GM21528 (cell line): Measurements from ENCODE around the gene GRM8.
"Not testable (repeated sequence)": the region's sequence is repeated elsewhere in the genome, so short reads cannot be mapped to it uniquely, and the experiment has no call there.

Experiments used
- ATAC-seq: cut with Tn5 transposase; IDR thresholded peaks from one replicate; pipeline ENCODE4 v1.9.1; 2021; ENCODE audit warnings: mild to moderate bottlenecking, moderate library complexity; ENCODE audit not compliant: unreplicated experiment, low FRiP score

GRM8 gene

GRCh38 chr7:126953461-126953860 is 299.3 kb downstream of the GRM8 start:
- no peak for ATAC-seq

- ATAC-seq, result peak; percentile 79
These were observed 304.1 kb downstream of the GRM8 start for GRCh38 chr7:126948664-126949063.

DNA sequence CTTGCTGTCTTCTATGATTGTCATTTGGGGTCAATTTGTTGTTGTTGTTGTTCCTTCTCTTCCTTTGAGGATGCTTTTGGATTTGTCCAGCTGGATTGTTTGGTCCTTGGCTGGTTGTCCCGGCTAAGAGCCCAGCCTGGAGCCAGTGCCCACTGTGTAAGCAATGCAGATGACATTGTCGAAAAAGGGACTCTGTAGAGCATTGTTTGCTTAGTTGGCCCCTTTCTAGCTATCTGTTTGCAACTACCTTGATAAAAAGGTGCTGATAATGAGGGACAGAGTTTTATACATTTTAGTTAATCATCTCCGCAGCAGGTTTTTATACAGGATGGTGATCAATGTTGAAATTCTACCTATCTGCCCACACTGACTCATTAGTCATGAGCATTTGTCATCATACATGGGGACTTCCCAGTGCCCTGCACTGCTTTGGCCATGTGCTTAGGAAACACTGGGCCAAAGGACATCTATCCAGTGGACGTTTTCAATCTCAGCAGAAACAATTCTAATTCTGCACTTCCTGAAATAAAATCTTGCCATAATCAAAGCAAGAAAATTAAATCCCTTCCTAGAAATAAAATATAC is 311.9 kb downstream of the GRM8 start:
- no peak for ATAC-seq

DNA sequence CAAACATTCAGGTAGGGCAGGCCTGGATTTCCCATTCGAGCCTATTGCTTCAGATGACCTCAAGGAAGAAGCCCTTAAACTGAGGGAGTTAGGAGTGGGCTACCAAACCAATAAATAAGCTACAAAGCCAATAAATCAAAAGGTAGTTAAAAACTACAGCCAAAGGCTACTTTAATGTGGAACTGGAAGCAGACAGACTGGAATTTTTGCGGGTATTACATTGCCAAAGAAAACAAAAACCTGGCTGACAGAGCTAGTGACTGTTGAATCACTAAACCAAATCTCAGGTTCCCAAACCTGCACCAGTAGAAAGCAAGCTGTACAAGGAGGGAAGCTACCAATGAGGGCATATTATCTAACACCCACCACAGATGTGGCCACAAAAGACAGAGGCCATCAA is 315.6 kb downstream of the GRM8 start:
- no peak for ATAC-seq

DNA sequence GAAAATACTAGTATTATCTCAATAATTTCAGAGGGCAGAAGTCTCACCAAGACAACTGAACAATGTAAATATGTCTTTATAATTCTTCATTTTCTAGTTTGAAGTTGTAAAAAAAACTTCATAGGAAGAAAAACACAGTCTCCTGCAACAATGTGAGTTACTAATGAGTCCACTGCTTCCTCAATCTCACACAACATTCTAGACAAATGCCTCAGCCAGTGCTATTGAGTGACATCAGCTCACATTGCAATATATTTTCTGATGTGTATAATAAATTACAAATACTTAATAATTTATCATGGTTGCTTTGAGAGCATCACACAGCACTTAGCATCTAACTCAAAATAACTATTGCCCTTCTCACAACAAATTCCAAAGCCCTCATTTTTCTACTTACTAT is 321.2 kb downstream of the GRM8 start:
- ATAC-seq, result no peak

GRCh38 chr7:126930166-126930565 is 322.6 kb downstream of the GRM8 start:
- no peak for ATAC-seq

DNA sequence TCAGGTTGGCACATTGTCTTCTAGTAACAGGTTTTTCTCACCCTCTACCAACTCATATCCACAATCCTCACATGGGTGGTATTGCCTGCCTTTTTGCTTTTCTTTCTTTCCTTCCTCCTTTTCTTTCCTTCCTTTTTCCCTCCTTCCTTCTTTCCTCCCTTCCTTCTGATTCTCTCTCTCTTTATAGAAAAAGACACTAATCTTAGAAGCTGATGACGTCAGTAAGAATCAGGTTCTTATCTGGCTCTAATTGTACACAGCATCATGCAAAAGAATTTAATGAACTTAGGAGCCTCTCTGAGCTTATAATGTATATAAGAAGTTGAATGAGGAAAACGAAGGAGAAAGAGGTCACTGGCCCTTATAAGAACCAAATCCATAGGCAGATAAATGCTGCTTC is 328.3 kb downstream of the GRM8 start:
- no peak for ATAC-seq

GRCh38 chr7:126911627-126912026 is 341.1 kb downstream of the GRM8 start:
- not testable (repeated sequence) for ATAC-seq

- not testable (repeated sequence) for ATAC-seq
These were observed 344.2 kb downstream of the GRM8 start for GRCh38 chr7:126908564-126908963.

- not testable (repeated sequence) for ATAC-seq
These were observed 345.1 kb downstream of the GRM8 start for GRCh38 chr7:126907657-126908056.

- ATAC-seq, result not testable (repeated sequence)
These were observed 347.5 kb downstream of the GRM8 start for GRCh38 chr7:126905255-126905654.

GRCh38 chr7:126901041-126901765 is 351.5 kb downstream of the GRM8 start:
- not testable (repeated sequence) for ATAC-seq

- ATAC-seq, result not testable (repeated sequence)
These were observed 364.8 kb downstream of the GRM8 start for GRCh38 chr7:126887980-126888379.

- not testable (repeated sequence) for ATAC-seq
These were observed 365.2 kb downstream of the GRM8 start for GRCh38 chr7:126887560-126887959.

DNA sequence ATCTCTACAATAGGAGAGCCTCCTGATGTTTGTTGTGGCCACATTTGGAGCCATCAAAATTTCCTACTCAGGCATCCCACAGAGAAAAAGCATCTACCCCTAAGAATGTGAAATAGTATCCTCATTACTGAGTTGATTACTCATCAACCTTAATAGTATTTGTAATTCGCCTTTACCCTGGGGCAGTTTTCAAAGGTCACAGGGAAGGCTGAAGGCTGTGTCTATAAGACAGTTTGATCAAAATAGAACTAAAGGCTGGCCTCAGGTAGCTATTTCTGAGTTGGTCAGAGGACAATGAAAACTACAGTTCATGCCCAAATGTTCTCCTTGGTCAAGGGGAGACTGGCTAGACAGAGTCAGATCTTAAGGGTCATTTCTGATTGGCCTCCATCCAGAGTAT is 370.0 kb downstream of the GRM8 start:
- ATAC-seq, result not testable (repeated sequence)

- not testable (repeated sequence) for ATAC-seq
These were observed 370.8 kb downstream of the GRM8 start for GRCh38 chr7:126881908-126882307.

GRCh38 chr7:126881315-126881714 is 371.4 kb downstream of the GRM8 start:
- ATAC-seq, result no peak

DNA sequence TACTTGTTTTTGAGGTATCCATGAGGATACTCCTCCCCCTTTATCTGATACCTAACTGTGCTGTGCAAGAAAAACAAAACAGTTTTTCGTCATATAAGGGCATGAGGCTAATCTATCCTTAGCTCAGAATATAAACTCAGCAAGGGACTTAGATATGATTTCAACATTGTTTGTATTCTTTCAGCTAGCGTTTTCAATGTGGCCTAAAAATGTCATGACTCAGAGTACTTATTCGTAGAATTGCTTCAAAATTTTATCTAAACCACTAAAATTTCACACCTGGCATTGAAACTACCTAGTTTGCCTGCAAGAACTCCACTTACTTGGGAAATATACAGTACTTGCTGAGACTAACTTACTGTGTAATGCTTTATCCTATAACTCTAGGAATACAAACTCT is 376.2 kb downstream of the GRM8 start:
- ATAC-seq, result not testable (repeated sequence)

DNA sequence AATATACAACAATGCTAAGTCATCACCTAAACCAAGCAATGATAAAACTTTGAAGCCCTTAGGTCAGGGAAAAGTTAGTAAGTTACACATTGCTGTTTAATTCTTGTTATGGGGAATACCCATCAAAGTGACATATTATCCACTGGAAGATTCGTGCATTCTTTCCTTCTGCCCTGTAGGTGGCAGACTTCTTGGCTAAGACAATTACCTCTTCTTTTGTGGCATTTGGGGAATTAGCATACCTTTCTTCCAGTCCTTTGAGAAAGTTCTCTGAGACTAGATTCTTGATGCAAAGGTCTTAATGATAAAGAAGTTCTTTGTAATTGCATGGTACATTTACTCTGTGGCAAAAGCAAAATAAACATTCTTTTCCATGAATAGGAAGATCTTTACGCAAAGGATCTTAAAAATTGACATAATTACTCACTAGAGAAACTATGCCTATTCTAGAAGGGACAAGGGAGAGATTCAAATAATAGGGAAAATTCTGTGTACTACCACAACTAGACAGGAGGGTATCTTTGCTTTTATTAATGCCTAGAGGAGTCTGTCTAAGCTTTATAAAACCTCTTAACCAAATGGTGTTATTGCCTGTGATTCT is 395.9 kb downstream of the GRM8 start:
- no peak for ATAC-seq

DNA sequence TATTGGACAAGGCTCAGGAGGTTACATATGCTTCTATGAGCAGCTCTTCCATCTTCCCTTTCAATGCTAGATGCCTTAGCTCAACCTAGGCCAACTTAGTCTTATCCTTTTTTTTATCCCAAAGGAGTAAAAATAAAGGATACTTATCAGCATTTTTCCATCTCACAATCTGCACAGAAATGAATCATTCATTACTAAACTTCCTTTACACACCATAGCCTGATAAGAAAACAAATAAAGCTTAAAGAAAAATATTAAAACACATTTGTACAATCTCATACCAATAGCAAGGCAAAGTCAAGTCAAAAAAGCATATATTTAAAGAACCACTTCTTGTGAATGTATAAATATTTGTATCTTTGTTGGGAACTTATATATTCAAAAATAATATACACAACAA is 407.4 kb downstream of the GRM8 start:
- ATAC-seq, result no peak

- ATAC-seq, result no peak
These were observed 408.9 kb downstream of the GRM8 start for GRCh38 chr7:126843883-126844282.

DNA sequence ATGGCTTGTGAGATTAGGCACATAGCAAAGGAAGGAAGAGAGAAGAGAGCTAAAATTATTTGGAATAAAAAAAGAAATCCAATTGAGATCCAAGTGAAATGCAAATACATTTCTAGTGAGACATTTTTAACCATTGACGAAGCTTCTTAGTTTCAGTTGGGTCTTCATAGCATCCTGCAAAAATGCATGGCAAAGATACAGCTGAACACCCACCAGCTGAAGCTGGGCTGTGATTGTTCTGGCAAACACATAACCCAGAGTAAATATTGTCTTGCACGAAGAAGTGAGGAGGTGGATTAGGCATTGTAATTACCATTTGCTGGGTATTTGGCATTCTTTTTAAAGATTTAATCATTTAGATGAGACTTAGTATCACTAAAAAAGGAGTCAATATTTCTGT is 409.4 kb downstream of the GRM8 start:
- ATAC-seq, result no peak
